Endothelial cell (in vitro differentiated cells): ENCODE data around the gene SF3B3. TPM values are rescaled to one million over a fixed set of nuclear protein-coding genes. Genes with fewer than 3 reads are reported as not detected.

ENCODE experiments used
- DNase-seq: peaks from one replicate; pipeline ENCODE4 v3.0.0; 2021; ENCODE audit warnings: low spot score
- H3K27ac Mint-ChIP-seq: one replicate; pipeline ENCODE4 v1.8.0; 2021; ENCODE audit warnings: mixed read lengths, inconsistent platforms; ENCODE audit not compliant: unreplicated experiment
- H3K27me3 Mint-ChIP-seq: one replicate; pipeline ENCODE4 v1.8.0; 2021; ENCODE audit warnings: mild to moderate bottlenecking, moderate library complexity, mixed read lengths, inconsistent platforms; ENCODE audit not compliant: unreplicated experiment
- H3K36me3 Mint-ChIP-seq: one replicate; pipeline ENCODE4 v1.8.0; 2021; ENCODE audit warnings: mild to moderate bottlenecking, low read depth, mixed read lengths, inconsistent platforms; ENCODE audit not compliant: unreplicated experiment
- H3K4me1 Mint-ChIP-seq: one replicate; pipeline ENCODE4 v1.8.0; 2021; ENCODE audit warnings: mild to moderate bottlenecking, mixed read lengths, inconsistent platforms; ENCODE audit not compliant: unreplicated experiment
- H3K4me3 Mint-ChIP-seq: one replicate; pipeline ENCODE4 v1.8.0; 2021; ENCODE audit warnings: mild to moderate bottlenecking, mixed read lengths, inconsistent platforms; ENCODE audit not compliant: unreplicated experiment
- H3K9me3 Mint-ChIP-seq: one replicate; pipeline ENCODE4 v1.8.0; 2021; ENCODE audit warnings: mixed read lengths, inconsistent platforms; ENCODE audit not compliant: unreplicated experiment
- CTCF ChIP-seq: fragments of 200-600 bp; sonication (generic); IDR thresholded peaks from one replicate; pipeline ENCODE4 v1.5.0; 2021; ENCODE audit warnings: antibody characterized with exemption; ENCODE audit not compliant: unreplicated experiment
- total RNA-seq: library from RNA; stranded (reverse); fragmentation: NEBNext Ultra II Directional; extraction: Animal tissue kit (Norgen Biotek cat#: 25700); gene quantifications from one replicate; pipeline ENCODE4 v1.2.1, GENCODE V29; 2021; ENCODE audit not compliant: unreplicated experiment

Gene SF3B3
- total RNA-seq, 1 donor from 2014 or later: 228 TPM

- H3K4me3 Mint-ChIP-seq: no peak overlapping the region
- TF ChIP-seq CTCF: no peak
- no peak for DNase-seq
- peaks cover 4% of the 10 kb centered on the region for H3K36me3 Mint-ChIP-seq
- no peaks in the 10 kb centered on the region for H3K9me3 Mint-ChIP-seq
- H3K27ac Mint-ChIP-seq: no peak overlapping the region
- no peaks in the 10 kb centered on the region for H3K4me1 Mint-ChIP-seq
- H3K27me3 Mint-ChIP-seq: peaks cover 3% of the 10 kb centered on the region
Observed at GRCh38 chr16:70602831-70603230, 79.2 kb downstream of the SF3B3 start.

- Mint-ChIP-seq H3K9me3 (no peaks in the 10 kb centered on the region), H3K36me3 (peaks cover 4% of the 10 kb centered on the region), H3K27me3 (peaks cover 5% of the 10 kb centered on the region), H3K27ac (no peak overlapping the region), H3K4me3 (no peak overlapping the region), H3K4me1 (no peaks in the 10 kb centered on the region)
- TF ChIP-seq CTCF: no peak
- no peak for DNase-seq
Observed at GRCh38 chr16:70604407-70605282, 81.0 kb downstream of the SF3B3 start.

- Mint-ChIP-seq H3K27ac (no peak overlapping the region), H3K4me1 (no peaks in the 10 kb centered on the region), H3K4me3 (no peak overlapping the region), H3K27me3 (peaks cover 3% of the 10 kb centered on the region), H3K36me3 (no peaks in the 10 kb centered on the region), H3K9me3 (no peaks in the 10 kb centered on the region)
- no peak for DNase-seq
- no peak for TF ChIP-seq CTCF
Observed at GRCh38 chr16:70605283-70605657, 81.7 kb downstream of the SF3B3 start.

- TF ChIP-seq CTCF: no peak
- Mint-ChIP-seq H3K9me3 (no peaks in the 10 kb centered on the region), H3K4me1 (no peaks in the 10 kb centered on the region), H3K36me3 (no peaks in the 10 kb centered on the region), H3K4me3 (no peak overlapping the region), H3K27ac (no peak overlapping the region), H3K27me3 (peaks cover 5% of the 10 kb centered on the region)
- no peak for DNase-seq
Observed at GRCh38 chr16:70608521-70608920, 84.9 kb downstream of the SF3B3 start.
